ENCODE measurements around the gene CCND3.
"Not testable (repeated sequence)": the region's sequence is repeated elsewhere in the genome, so short reads cannot be mapped to it uniquely, and the experiment has no call there.

GRCh38 chr6:41942882-41943281 lies 1.3 kb upstream of the CCND3 start:
- not testable (repeated sequence) for TF ChIP-seq SP1 (IDR thresholded peaks at IDR 0.05); PKNOX1 (IDR thresholded peaks at IDR 0.05); TARDBP (IDR thresholded peaks at IDR 0.05); CTBP1 (IDR thresholded peaks at IDR 0.05; ENCODE audit: borderline replicate concordance); L3MBTL2 (conservative IDR thresholded peaks at IDR 0.05); FOXM1 (IDR thresholded peaks at IDR 0.05; ENCODE audit: borderline replicate concordance)
